ENCODE measurements around the gene DDRGK1.

DNA sequence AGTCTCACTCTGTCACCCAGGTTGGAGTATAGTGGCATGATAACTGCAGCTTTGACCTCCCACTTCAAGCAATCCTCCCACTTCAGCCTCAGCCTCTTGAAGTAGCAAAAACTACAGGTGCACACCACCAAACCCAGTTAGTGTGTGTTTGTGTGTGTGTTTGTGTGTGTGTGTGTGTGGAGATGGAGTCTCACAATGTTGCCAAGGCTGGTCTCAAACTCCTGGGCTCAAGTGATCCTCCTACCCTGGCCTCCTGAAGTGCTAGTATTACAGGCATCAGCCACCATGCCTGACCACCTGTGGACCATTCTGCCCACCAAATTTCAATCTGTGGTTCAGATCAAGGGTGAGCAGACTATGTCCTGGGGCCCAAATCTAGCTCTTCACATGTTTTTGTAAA, 53.6 kb downstream of the DDRGK1 start:
- TF ChIP-seq, protein P1, sequence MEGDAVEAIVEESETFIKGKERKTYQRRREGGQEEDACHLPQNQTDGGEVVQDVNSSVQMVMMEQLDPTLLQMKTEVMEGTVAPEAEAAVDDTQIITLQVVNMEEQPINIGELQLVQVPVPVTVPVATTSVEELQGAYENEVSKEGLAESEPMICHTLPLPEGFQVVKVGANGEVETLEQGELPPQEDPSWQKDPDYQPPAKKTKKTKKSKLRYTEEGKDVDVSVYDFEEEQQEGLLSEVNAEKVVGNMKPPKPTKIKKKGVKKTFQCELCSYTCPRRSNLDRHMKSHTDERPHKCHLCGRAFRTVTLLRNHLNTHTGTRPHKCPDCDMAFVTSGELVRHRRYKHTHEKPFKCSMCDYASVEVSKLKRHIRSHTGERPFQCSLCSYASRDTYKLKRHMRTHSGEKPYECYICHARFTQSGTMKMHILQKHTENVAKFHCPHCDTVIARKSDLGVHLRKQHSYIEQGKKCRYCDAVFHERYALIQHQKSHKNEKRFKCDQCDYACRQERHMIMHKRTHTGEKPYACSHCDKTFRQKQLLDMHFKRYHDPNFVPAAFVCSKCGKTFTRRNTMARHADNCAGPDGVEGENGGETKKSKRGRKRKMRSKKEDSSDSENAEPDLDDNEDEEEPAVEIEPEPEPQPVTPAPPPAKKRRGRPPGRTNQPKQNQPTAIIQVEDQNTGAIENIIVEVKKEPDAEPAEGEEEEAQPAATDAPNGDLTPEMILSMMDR (conservative IDR thresholded peaks at IDR 0.05; ENCODE audit: low read length): no peak
- TF ChIP-seq EZH2phosphoT487 (IDR thresholded peaks at IDR 0.05; ENCODE audit: borderline replicate concordance): no peak

Data from Loucy (cell line).